Activated CD8-positive, alpha-beta T cell treated with anti-CD3 and anti-CD28 coated beads for 36 hours (primary cell): ENCODE results near the gene SLC25A53. TPM values are rescaled to one million over a fixed set of nuclear protein-coding genes. Genes with fewer than 3 reads are reported as not detected.

Source experiments
- ATAC-seq: fragments of 200-7000 bp; cut with Tn5 transposase; one replicate; pipeline ENCODE4 v1.10.0; 2021; ENCODE audit warnings: mild to moderate bottlenecking, moderate library complexity
- CTCF ChIA-PET: fragments of 350-600 bp; sonication (Branson Sonifier 250); formaldehyde crosslinking; loops from one replicate; lab custom pipeline; 2021; ENCODE audit warnings: antibody characterized with exemption; lab: Charles Lee
- POLR2A ChIA-PET: fragments of 350-600 bp; sonication (Branson Sonifier 250); formaldehyde crosslinking; loops from one replicate; lab custom pipeline; 2021; ENCODE audit warnings: antibody characterized with exemption; lab: Charles Lee
- DNase-seq: peaks from one replicate; pipeline ENCODE4 v3.0.0-alpha.2; 2020
- H3K27ac Mint-ChIP-seq: one replicate; pipeline ENCODE4 v1.8.0; 2021; ENCODE audit warnings: mild to moderate bottlenecking, mixed read lengths
- H3K27me3 Mint-ChIP-seq: one replicate; pipeline ENCODE4 v1.8.0; 2021; ENCODE audit warnings: mixed read lengths
- H3K36me3 Mint-ChIP-seq: one replicate; pipeline ENCODE4 v1.8.0; 2021; ENCODE audit warnings: low read depth, mixed read lengths
- H3K4me1 Mint-ChIP-seq: one replicate; pipeline ENCODE4 v1.8.0; 2021; ENCODE audit warnings: low read depth, mixed read lengths
- H3K4me3 Mint-ChIP-seq: one replicate; pipeline ENCODE4 v1.8.0; 2021; ENCODE audit warnings: mild to moderate bottlenecking, moderate library complexity, mixed read lengths
- H3K9me3 Mint-ChIP-seq: one replicate; pipeline ENCODE4 v1.8.0; 2021; ENCODE audit warnings: mixed read lengths
- intact Hi-C: fragments of 100-400 bp; cut with micrococcal nuclease; formaldehyde crosslinking; loops from one replicate; pipeline ENCODE4 v1.10.0; 2022
- total RNA-seq, 2 experiments: library from RNA; stranded (reverse); gene quantifications; one replicate each; pipeline ENCODE4 v1.2.3, GENCODE V29; 2021
- TF ChIP-seq, protein P1 (sequence below): fragments of 200-600 bp; IDR thresholded peaks from one replicate; pipeline ENCODE4 v1.8.0; 2022; ENCODE audit warnings: antibody characterized with exemption, mild to moderate bottlenecking

SLC25A53 gene
- total RNA-seq, 2 experiments from 2014 or later: 4.4 to 4.7 TPM

DNA sequence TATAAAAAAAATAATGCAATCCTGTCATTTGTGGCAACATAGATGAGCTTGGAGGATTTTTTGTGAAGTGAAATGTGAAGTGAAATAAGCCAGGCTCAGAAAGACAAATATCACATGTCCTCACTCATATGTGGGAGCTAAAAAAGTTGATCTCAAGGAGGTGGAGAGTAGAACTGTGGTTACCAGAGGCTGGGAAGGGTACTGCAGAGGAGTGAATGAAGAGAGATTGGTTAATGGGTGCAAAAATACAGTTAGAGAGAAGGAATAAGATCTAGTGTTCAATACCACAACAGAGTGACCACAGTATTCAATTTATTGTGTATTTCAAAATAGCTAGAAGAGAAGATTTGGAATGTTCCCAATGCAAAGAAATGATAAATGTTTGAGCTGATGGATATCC is 57.9 kb downstream of the SLC25A53 start:
- Mint-ChIP-seq H3K36me3 (peaks cover 2% of the 10 kb centered on the region), H3K27ac (no peak overlapping the region), H3K27me3 (no peaks in the 10 kb centered on the region), H3K4me3 (no peak overlapping the region), H3K9me3 (no peaks in the 10 kb centered on the region), H3K4me1 (peaks cover 6% of the 10 kb centered on the region)
- CTCF ChIA-PET: interaction anchor here (0.6 to 3.8 kb wide), 6 partner anchors 10 to 254 kb away, joined by 3 to 50 read pairs (median 7); partner anchors contain the start of gene ZCCHC18
- intact Hi-C loops: loop anchor here (1.0 kb wide), 1 partner anchor 37 kb away; no protein-coding TSS in a partner anchor
- TF ChIP-seq, protein P1, sequence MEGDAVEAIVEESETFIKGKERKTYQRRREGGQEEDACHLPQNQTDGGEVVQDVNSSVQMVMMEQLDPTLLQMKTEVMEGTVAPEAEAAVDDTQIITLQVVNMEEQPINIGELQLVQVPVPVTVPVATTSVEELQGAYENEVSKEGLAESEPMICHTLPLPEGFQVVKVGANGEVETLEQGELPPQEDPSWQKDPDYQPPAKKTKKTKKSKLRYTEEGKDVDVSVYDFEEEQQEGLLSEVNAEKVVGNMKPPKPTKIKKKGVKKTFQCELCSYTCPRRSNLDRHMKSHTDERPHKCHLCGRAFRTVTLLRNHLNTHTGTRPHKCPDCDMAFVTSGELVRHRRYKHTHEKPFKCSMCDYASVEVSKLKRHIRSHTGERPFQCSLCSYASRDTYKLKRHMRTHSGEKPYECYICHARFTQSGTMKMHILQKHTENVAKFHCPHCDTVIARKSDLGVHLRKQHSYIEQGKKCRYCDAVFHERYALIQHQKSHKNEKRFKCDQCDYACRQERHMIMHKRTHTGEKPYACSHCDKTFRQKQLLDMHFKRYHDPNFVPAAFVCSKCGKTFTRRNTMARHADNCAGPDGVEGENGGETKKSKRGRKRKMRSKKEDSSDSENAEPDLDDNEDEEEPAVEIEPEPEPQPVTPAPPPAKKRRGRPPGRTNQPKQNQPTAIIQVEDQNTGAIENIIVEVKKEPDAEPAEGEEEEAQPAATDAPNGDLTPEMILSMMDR: no peak
- POLR2A ChIA-PET: no interaction called here
- DNase-seq (no peak), ATAC-seq (peak; percentile 42)

DNA sequence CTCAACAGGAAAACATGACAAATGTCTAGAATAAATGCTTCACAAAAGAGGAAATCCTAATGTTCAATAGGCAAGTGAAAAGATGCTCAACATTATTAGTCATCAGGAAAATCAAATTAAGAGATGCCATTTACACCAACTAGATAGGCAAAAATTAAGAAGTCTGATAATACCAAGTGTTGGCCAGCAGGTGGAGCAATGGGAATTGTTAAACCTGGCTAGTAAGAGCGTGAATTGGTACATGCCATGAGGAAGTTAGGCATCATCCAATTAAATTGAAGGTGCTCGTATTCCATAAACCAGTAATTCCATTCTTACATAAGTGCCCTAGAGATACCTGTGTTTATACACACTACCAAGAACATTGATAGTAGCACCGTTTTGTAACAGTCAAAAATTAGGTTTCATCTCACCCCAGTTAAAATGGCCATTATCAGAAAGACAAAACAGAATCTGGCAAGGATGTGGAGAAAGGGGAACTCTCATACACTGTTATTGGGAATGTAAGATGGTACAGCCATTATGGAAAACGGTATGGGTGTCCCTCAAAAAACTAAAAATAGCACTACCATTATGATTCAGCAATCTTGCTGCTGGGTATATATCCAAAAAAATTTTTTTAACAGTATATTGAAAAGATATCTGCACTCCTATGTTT is 58.5 kb downstream of the SLC25A53 start:
- TF ChIP-seq, protein P1: peak; percentile 59
- H3K27me3 Mint-ChIP-seq: no peaks in the 10 kb centered on the region
- POLR2A ChIA-PET: no interaction called here
- intact Hi-C loops: loop anchor here (1.0 kb wide), 1 partner anchor 38 kb away; no protein-coding TSS in a partner anchor
- CTCF ChIA-PET: interaction anchor here (1.0 to 3.8 kb wide), 5 partner anchors 11 to 253 kb away, joined by 6 to 50 read pairs (median 8); partner anchors contain the start of gene ZCCHC18
- H3K4me3 Mint-ChIP-seq: no peak overlapping the region
- DNase-seq: peak; percentile 61
- peak; percentile 60 for ATAC-seq
- H3K27ac Mint-ChIP-seq: no peak overlapping the region
- H3K36me3 Mint-ChIP-seq: peaks cover 2% of the 10 kb centered on the region
- peaks cover 6% of the 10 kb centered on the region for H3K4me1 Mint-ChIP-seq
- H3K9me3 Mint-ChIP-seq: no peaks in the 10 kb centered on the region

DNA sequence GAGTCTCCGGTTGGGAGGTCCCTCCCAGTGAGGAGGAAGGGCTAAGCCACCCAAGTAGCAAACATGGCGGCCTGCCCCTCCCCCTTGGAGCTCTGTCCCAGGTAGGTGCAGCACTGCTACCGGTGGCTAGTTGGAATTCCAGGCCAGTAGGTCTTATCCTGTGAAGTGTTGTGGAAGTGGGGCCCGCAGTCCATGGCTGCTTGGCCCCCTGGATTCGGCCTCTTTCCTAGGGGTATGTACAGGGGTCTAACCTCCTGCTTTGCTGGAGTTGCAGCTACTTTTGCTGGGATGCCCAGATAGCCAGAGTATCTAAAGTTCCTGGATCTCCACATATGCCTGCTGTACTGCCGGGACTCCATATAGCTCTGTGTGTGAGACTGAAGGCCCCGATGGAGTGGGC is 70.9 kb downstream of the SLC25A53 start:
- Mint-ChIP-seq H3K4me1 (no peaks in the 10 kb centered on the region), H3K27ac (no peak overlapping the region), H3K27me3 (peaks cover 3% of the 10 kb centered on the region), H3K9me3 (no peaks in the 10 kb centered on the region), H3K4me3 (no peak overlapping the region), H3K36me3 (no peaks in the 10 kb centered on the region)
- intact Hi-C loops: no loop called here
- POLR2A ChIA-PET: no interaction called here
- ATAC-seq (no peak), DNase-seq (no peak)
- CTCF ChIA-PET: no interaction called here
- TF ChIP-seq, protein P1: no peak

DNA sequence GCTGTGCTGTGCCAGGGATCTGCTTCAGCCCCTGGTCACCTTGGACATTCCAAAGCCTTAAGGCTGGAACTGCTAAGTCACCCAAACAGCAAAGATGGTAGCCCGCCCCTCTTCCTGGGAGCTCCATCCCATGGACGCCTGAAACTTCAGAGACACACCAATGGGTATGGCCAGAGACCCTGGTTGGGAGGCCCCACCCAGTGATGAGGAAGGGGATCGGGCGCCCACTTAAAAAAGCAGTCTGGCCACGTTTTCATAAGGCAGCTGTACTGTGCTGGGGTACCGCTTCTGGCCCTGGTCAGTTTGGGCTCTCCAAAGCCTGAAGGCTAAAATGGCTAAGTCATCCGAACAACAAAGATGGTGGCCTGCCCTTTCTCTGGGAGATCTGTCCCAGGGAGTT is 71.3 kb downstream of the SLC25A53 start:
- ChIA-PET CTCF (no interaction called here), POLR2A (no interaction called here)
- no peak for ATAC-seq
- intact Hi-C loops: no loop called here
- H3K4me1 Mint-ChIP-seq: no peaks in the 10 kb centered on the region
- DNase-seq: no peak
- peaks cover 3% of the 10 kb centered on the region for H3K27me3 Mint-ChIP-seq
- H3K27ac Mint-ChIP-seq: no peak overlapping the region
- no peak overlapping the region for H3K4me3 Mint-ChIP-seq
- no peaks in the 10 kb centered on the region for H3K36me3 Mint-ChIP-seq
- no peaks in the 10 kb centered on the region for H3K9me3 Mint-ChIP-seq
- TF ChIP-seq, protein P1: no peak

DNA sequence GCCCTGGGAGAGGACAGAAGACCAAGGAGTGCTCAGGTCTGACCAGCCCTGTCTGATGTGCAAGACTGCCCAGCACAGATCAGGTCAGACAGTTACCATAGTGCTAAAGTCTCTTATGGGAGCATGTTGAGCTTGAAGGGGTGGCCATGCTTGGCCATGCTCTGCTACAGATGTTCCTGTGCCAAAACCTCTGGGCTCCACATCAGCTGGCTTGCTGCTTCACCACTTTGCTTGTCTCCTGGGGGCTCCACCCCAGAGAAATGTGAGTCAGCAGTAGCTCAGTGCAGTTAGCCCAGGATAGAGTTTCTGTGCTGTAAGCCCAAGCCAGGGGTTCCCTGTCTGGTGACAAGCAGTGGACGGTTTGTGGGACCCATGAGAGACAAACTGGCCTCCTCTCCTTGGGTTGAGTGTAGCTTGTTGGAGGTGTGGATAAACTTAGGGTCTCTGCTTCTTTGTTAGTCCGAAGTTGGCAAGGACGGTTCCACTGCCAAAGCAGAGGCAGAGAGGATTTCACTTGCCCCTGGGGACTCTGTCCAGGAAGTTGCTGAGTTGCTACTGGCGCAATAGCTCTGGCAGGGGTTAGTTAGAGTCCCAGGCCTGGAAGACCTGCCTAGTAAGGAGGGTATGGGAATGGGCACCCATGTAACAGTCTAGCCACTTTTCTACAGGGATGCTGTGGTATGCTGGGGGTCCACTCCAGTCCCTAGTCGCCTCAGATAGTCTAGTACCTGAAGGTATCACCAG is 72.1 kb downstream of the SLC25A53 start:
- CTCF ChIA-PET: no interaction called here
- H3K27ac Mint-ChIP-seq: no peak overlapping the region

More for the DNA sequence above, 72.1 kb downstream of the SLC25A53 start:
- H3K4me3 Mint-ChIP-seq: no peak overlapping the region
- H3K27me3 Mint-ChIP-seq: peaks cover 3% of the 10 kb centered on the region
- TF ChIP-seq, protein P1: no peak
- H3K36me3 Mint-ChIP-seq: no peaks in the 10 kb centered on the region
- H3K9me3 Mint-ChIP-seq: no peaks in the 10 kb centered on the region
- no peaks in the 10 kb centered on the region for H3K4me1 Mint-ChIP-seq
- POLR2A ChIA-PET: no interaction called here
- intact Hi-C loops: no loop called here
- ATAC-seq (no peak), DNase-seq (no peak)
